ENCODE measurements around the gene CORO7.
"Not testable (repeated sequence)": the region's sequence is repeated elsewhere in the genome, so short reads cannot be mapped to it uniquely, and the experiment has no call there.

CORO7 gene

GRCh38 chr16:4347765-4348509, 68.5 kb downstream of the CORO7 start:
- intact Hi-C loops (cut with DNase I): no loop called here
- no peak for DNase-seq

DNA sequence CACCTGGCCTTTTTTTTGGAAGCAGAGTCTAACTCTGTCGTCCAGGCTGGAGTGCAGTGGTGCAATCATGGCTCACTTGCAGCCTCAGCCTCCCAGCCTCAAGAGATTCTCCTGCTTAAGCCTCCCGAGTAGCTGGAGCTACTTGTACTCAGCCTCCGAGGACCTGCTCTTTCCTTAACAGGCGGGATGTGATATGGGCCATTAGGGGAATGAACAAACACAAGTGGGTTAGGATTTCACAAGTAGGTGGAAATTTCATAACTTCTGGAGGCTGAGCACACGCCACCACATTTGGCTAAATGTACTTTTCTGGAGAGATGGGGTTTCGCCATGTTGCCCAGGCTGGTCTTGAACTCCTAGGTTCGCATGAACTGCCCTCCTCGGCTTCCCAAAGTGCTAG, 69.4 kb downstream of the CORO7 start:
- intact Hi-C loops (cut with DNase I): no loop called here
- no peak for DNase-seq

- DNase-seq: no peak
- intact Hi-C loops (cut with DNase I): no loop called here
These were observed 70.3 kb downstream of the CORO7 start for GRCh38 chr16:4345836-4346781.

DNA sequence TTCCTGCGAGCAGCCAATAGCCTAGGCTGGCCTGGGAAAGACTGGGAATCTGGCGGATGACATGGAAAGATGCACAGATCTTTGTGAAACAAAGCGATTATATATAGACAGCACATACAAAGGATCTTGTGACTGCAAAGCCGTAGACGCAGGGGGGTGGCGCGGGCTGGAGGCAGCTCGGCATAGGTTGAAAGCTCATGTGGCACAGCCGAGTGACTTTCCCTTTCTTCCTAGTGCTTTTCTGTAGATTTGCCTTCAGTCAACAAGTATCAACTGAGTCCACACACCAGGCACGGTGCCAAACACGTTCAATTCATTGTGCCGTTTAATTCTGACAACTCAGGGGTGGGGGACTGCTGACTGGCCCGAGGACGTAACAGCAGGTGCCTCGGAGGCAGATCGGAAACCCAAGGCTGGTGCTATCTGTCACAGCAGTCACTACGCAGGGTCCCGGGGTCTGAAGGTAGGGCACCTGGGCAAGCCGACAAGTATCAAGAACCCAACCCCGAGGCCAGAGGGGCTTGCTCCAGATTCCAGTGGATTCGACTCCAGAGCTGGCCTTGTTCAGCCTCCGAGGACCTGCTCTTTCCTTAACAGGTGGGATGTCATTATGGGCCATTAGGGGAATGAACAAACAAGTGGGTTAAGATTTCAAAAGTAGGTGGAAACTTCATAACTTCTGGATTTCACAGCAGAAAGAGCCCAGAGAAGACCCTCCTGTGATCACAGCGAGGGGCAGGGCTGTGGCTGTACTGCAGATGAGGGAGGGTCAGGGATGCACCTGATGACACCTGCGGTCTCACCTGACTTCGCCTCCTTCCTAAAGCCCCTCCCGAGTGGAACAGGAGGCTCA, 71.2 kb downstream of the CORO7 start:
- intact Hi-C loops (cut with DNase I): no loop called here
- peak; percentile 62 to 94 (median 81) for DNase-seq

GRCh38 chr16:4344300-4344982, 72.0 kb downstream of the CORO7 start:
- DNase-seq: not testable (repeated sequence)

GRCh38 chr16:4342866-4343744, 73.3 kb downstream of the CORO7 start:
- DNase-seq: no peak
- intact Hi-C loops (cut with DNase I): no loop called here

More at GRCh38 chr16:4344300-4344982, 72.0 kb downstream of the CORO7 start:
- intact Hi-C loops (cut with DNase I): not testable (repeated sequence)

DNA sequence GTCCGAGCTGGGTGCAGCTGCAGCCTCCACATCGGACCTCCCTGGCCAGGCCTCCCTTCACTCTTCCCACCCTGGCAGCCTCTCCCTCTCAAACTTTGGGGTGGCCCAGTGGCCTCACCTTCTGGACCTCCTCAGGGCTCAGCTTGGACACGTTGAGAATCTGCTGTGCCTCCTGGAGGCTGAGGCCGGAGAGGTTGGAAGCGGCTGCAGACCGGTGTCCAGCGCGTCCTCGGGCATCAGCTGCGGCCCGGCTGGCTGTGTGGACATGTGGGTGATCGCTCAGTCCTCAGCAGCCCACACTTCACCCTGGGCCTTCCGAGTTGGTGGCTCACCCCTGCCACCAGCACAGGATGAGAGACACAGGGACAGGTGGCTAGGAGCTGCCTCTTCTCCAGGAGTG, 75.1 kb downstream of the CORO7 start:
- intact Hi-C loops (cut with DNase I): no loop called here
- no peak for DNase-seq

DNA sequence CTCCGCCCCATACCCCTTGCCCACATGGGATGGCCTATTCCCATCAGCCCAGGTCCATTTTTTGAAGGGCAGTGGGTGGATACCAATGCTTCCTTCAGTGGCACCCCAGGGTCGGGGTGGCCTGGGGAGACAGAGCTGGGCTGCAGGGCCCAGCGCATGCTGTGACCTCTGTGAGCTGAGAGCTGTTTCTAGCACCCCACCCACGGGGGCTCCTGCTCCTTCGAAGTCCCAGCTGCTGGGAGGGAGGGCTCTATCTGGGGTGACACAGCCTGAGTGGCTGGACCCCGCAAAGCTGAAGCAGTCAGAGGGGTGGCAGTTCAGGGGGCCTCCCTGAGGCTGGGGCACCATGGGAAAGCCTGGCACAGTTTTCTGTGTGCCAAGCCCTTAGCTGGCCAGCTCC, 76.0 kb downstream of the CORO7 start:
- no peak for DNase-seq
- intact Hi-C loops (cut with DNase I): no loop called here

DNA sequence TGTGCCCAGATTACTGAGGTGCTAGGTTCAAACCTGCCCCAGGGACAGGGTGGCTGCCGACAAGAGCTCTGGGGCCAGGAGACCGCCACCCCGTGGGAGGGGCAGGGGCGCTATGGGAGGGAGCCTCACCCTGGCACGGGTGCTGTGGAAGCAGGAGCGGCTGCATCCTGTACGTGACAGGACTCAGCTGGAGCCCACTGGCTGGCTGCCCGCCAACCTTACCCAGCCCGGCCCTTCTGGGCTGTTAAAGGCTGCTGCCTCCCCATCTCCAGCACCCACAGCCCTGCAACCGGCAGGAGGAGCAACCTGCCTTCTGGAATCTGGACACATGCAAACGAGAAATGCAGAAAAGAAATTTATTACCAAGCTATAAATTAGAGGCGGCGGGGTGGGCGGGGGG, 76.5 kb downstream of the CORO7 start:
- intact Hi-C loops (cut with DNase I): no loop called here
- DNase-seq: no peak

- intact Hi-C loops (cut with DNase I): no loop called here
- DNase-seq: no peak
These were observed 76.9 kb downstream of the CORO7 start for GRCh38 chr16:4339455-4339854.

DNA sequence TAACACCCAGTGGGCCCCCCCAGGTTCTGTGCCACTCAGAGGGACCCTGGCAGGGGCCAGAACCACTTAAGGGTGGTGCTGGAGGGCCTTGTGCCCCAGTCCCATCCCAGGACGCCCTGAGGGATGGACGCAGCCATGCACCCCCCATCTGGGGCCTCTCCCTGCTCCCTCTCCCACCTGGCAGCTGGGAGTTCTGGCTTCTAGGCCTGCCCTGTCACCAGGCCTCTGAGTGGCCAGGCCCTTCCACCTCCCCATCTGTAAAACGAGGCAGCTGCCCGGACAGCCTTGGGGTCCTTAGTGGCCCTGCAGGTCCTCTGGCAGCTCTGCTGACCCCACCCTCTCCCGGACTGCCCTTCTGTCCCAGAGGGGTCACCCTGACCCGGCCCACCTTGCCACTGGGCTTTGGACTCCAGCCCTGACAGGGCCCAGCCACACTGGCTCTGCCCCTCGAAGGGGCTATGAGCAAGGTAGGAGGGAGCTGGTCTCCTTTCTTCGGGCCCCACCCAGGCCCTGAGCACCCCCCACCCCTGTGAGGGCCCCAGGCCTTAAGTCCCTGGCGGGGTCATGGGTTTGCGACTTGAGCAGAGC, 77.6 kb downstream of the CORO7 start:
- DNase-seq: no peak
- intact Hi-C loops (cut with DNase I): no loop called here

GRCh38 chr16:4338125-4338582, 78.2 kb downstream of the CORO7 start:
- intact Hi-C loops (cut with DNase I): no loop called here
- no peak for DNase-seq

GRCh38 chr16:4337540-4338088, 78.8 kb downstream of the CORO7 start:
- no peak for DNase-seq
- intact Hi-C loops (cut with DNase I): no loop called here

- DNase-seq: no peak
These were observed 79.5 kb downstream of the CORO7 start for GRCh38 chr16:4336701-4337539.

GRCh38 chr16:4334724-4335495, 81.5 kb downstream of the CORO7 start:
- no peak for DNase-seq
- intact Hi-C loops (cut with DNase I): no loop called here

More at GRCh38 chr16:4336701-4337539, 79.5 kb downstream of the CORO7 start:
- intact Hi-C loops (cut with DNase I): no loop called here

Measured in head of caudate nucleus (tissue), 42 donors.